ENCODE data around the gene GTF3C4. TPM values are rescaled to one million over a fixed set of nuclear protein-coding genes. Genes with fewer than 3 reads are reported as not detected.

Gene GTF3C4, protein sequence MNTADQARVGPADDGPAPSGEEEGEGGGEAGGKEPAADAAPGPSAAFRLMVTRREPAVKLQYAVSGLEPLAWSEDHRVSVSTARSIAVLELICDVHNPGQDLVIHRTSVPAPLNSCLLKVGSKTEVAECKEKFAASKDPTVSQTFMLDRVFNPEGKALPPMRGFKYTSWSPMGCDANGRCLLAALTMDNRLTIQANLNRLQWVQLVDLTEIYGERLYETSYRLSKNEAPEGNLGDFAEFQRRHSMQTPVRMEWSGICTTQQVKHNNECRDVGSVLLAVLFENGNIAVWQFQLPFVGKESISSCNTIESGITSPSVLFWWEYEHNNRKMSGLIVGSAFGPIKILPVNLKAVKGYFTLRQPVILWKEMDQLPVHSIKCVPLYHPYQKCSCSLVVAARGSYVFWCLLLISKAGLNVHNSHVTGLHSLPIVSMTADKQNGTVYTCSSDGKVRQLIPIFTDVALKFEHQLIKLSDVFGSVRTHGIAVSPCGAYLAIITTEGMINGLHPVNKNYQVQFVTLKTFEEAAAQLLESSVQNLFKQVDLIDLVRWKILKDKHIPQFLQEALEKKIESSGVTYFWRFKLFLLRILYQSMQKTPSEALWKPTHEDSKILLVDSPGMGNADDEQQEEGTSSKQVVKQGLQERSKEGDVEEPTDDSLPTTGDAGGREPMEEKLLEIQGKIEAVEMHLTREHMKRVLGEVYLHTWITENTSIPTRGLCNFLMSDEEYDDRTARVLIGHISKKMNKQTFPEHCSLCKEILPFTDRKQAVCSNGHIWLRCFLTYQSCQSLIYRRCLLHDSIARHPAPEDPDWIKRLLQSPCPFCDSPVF
- total RNA-seq: 13.7 and 13.9 TPM in 2 replicates
- 7.4 TPM for polyA plus RNA-seq (2012)

GRCh38 chr9:132670457-132671391 is at the start of gene GTF3C4:
Gene GTF3C4 (plus strand): TSS chr9:132670464. CDS start chr9:132670599, 135 bp downstream.
- DNase-seq (ENCODE audit: low read depth): peak; percentile 52

DNA sequence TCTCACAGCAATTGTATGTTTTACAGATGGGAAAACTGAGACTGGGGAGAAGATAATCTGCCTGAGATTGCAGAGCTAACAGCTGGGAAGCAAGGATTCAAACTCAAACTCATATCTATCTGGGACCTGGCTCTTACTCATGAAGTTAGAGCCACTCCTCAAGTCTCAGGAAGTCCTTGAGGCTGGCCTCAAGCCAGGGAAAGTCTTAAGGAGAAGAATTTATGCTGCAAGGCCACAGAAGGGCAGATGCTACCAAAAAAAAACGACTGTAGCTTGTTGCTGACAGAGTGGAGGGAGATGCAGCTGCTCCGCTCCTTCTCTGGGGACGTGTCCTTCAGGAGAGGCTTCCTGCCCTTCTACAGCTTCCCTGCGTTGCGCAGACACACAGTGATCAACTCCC is 48.1 kb upstream of the GTF3C4 start:
- DNase-seq (ENCODE audit: low read depth): peak; percentile 93

- no peak for DNase-seq (ENCODE audit: low read depth)
Observed at GRCh38 chr9:132626285-132626684, 44.0 kb upstream of the GTF3C4 start.

- DNase-seq (ENCODE audit: low read depth): no peak
Observed at GRCh38 chr9:132627106-132627505, 43.2 kb upstream of the GTF3C4 start.

GRCh38 chr9:132627594-132627993 is 42.7 kb upstream of the GTF3C4 start:
- no peak for DNase-seq (ENCODE audit: low read depth)

DNA sequence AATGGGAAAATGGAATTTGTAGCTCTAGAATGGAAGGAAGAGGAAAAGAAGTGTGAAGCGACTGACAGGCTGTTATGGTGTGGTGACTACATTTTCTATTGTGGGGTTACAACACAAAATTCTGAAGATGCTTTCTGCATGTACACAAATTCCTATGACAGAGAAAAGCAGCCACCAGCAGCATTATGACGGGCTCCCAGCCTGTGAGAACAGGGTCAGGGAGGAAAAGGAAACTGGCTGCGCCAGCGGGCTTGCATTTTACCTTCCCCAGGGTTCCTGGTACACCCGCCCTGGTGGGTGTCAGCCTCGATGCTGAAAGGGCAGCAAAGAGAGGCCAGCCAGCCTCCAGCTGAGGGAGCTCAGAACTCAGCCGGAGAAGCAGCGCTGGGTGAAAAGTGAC is 41.5 kb upstream of the GTF3C4 start:
- no peak for DNase-seq (ENCODE audit: low read depth)

- no peak for DNase-seq (ENCODE audit: low read depth)
Observed at GRCh38 chr9:132630116-132630515, 40.1 kb upstream of the GTF3C4 start.

- no peak for DNase-seq (ENCODE audit: low read depth)
Observed at GRCh38 chr9:132630811-132631210, 39.5 kb upstream of the GTF3C4 start.

- DNase-seq (ENCODE audit: low read depth): no peak
Observed at GRCh38 chr9:132631280-132631679, 39.0 kb upstream of the GTF3C4 start.

- DNase-seq (ENCODE audit: low read depth): no peak
Observed at GRCh38 chr9:132631685-132632084, 38.6 kb upstream of the GTF3C4 start.

- no peak for DNase-seq (ENCODE audit: low read depth)
Observed at GRCh38 chr9:132632413-132633129, 37.7 kb upstream of the GTF3C4 start.

GRCh38 chr9:132634327-132634726 is 35.9 kb upstream of the GTF3C4 start:
- DNase-seq (ENCODE audit: low read depth): no peak

DNA sequence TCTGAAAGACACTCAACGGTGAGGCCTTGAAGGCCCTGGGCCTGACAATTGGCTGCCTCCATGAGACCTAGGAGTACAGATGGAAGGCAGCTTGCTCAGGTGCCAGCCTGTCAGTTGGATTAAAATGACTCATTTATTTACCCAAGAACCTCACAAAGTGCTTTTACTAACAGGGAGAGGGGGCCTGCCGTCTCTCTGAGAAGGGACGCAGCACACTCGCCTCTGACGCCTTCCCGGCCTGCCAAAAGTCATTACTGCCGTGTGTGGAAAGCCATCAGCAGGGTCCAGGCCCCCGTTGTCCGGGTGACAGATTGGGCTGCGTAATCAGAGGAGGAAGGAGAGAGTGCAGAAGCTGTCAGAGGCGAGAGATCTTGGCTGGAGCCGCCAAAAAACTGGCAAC is 32.9 kb upstream of the GTF3C4 start:
- no peak for DNase-seq (ENCODE audit: low read depth)

- no peak for DNase-seq (ENCODE audit: low read depth)
Observed at GRCh38 chr9:132637801-132638200, 32.5 kb upstream of the GTF3C4 start.

DNA sequence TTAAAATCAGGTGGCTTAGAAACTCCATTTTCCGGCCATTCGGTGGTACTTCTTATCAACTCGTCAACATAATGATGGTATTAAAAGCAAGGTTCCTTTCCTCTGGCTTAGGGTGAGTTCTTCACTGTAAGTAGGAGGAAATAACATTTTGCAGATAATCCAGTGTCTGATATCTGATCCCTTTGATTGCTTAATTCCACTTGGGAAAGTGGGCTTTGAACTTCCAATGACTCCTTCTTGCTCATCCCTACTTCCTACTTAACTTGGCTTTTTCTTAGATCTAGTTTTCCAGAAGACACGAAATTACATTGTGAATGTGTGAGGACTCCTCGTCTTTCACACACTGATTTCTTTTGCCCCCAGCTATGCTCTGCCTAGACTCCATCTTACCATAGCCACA is 32.0 kb upstream of the GTF3C4 start:
- no peak for DNase-seq (ENCODE audit: low read depth)

GRCh38 chr9:132639322-132639721 is 30.9 kb upstream of the GTF3C4 start:
- DNase-seq (ENCODE audit: low read depth): no peak

GRCh38 chr9:132641216-132641615 is 29.0 kb upstream of the GTF3C4 start:
- no peak for DNase-seq (ENCODE audit: low read depth)

DNA sequence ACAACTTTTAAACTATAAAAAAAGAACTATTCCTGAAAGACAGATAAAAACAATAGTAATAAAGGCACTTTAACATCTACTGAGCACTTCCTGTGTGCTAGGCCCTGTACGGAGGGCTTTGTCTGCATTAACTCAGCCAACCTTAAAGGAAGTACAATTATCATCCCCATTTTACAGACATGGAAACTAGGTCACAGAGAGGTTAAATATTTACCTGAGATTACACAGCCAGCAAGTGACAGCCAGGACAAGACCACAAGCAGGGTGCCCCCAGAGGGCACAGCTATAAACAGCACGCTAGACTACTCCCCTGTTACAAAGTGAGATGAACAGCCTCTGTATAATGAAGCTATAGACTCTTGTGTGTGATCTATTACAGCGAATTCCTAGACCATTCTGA is 26.0 kb upstream of the GTF3C4 start:
- no peak for DNase-seq (ENCODE audit: low read depth)

GRCh38 chr9:132645306-132645705 is 25.0 kb upstream of the GTF3C4 start:
- DNase-seq (ENCODE audit: low read depth): no peak

DNA sequence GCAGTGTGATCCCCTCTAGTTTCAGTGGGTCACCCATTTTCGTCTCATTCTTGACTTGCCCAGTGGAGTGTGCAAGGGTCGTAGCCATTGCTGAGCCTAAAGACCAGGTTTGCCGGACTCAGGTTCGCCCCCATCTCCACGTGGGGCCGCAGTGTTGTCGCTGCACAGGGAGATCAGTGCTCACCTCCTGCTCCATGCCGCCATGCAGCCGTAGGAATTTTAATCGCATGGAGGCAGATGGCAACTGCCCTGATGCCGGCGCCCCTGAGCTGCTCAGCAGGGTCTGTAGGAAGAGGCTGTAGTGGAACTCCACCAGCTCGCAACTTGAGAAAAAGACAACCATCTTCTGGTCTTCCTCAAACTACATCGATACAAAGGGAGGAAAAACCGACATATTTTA is 24.6 kb upstream of the GTF3C4 start:
- DNase-seq (ENCODE audit: low read depth): no peak

DNA sequence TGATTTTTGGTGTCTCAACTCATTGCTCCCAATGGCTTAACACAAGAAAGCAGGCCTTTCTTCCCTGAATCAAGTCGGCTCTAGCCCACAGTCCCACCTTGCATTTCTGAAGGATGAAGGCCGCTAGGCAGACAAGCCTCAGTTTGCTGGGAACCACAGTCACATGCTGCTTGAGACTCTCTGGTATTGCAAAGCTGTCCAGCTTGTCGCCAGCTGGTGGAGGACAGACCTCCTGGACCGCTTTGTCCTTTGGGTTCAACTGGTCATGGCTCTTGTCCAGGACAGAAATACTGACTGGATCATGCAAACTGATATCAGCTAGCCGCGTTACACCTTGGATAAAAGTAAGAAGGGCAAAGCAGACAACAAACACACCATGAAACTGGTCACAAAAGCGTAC is 23.5 kb upstream of the GTF3C4 start:
- peak; percentile 76 for DNase-seq (ENCODE audit: low read depth)

Measured in myocyte (in vitro differentiated cells).